SHP77 (cell line): ENCODE results near the gene B3GALNT1.

Experiments used
- DNase-seq, 2 experiments: peaks; one replicate each; lab custom pipeline; 2025; lab: John Stamatoyannopoulos, UW

Gene B3GALNT1

GRCh38 chr3:161104561-161105551, at the start of gene B3GALNT1:
Gene B3GALNT1, minus strand, starts transcription at chr3:161105349. Its CDS starts 18,595 bp downstream, at chr3:161086754.
- DNase-seq = peak; percentile 41 to 78

- no peak for DNase-seq
Measured at GRCh38 chr3:161153480-161153879, 48.3 kb upstream of the B3GALNT1 start.

- no peak for DNase-seq
Measured at GRCh38 chr3:161150001-161150525, 44.9 kb upstream of the B3GALNT1 start.

- DNase-seq = no peak
Measured at GRCh38 chr3:161149529-161149928, 44.4 kb upstream of the B3GALNT1 start.

GRCh38 chr3:161148832-161149475, 43.8 kb upstream of the B3GALNT1 start:
- DNase-seq = no peak

GRCh38 chr3:161142486-161142885, 37.3 kb upstream of the B3GALNT1 start:
- DNase-seq = no peak

GRCh38 chr3:161139686-161140085, 34.5 kb upstream of the B3GALNT1 start:
- DNase-seq = no peak

GRCh38 chr3:161137260-161137659, 32.1 kb upstream of the B3GALNT1 start:
- DNase-seq = no peak

GRCh38 chr3:161132391-161132790, 27.2 kb upstream of the B3GALNT1 start:
- DNase-seq = no peak

- DNase-seq = no peak
Measured at GRCh38 chr3:161126495-161126894, 21.3 kb upstream of the B3GALNT1 start.

GRCh38 chr3:161117646-161118045, 12.5 kb upstream of the B3GALNT1 start:
- DNase-seq = no peak

GRCh38 chr3:161108840-161109239, 3.7 kb upstream of the B3GALNT1 start:
- DNase-seq = no peak

GRCh38 chr3:161107311-161107710, 2.2 kb upstream of the B3GALNT1 start:
- DNase-seq = no peak

GRCh38 chr3:161103776-161104385, 1.3 kb downstream of the B3GALNT1 start:
- DNase-seq = no peak

- no peak for DNase-seq
Measured at GRCh38 chr3:161101609-161102008, 3.5 kb downstream of the B3GALNT1 start.

GRCh38 chr3:161100994-161101393, 4.2 kb downstream of the B3GALNT1 start:
- DNase-seq = no peak

GRCh38 chr3:161096771-161097367, 8.3 kb downstream of the B3GALNT1 start:
- DNase-seq = peak; percentile 24 to 50

GRCh38 chr3:161093895-161094294, 11.3 kb downstream of the B3GALNT1 start:
- DNase-seq = no peak

GRCh38 chr3:161084277-161084676, 20.9 kb downstream of the B3GALNT1 start:
- DNase-seq = no peak

GRCh38 chr3:161083131-161083530, 22.0 kb downstream of the B3GALNT1 start:
- DNase-seq = no peak

- DNase-seq = no peak
Measured at GRCh38 chr3:161082063-161082462, 23.1 kb downstream of the B3GALNT1 start.

- DNase-seq = no peak
Measured at GRCh38 chr3:161081633-161082032, 23.5 kb downstream of the B3GALNT1 start.
